ENCODE measurements around the gene FAM53B. TPM values are rescaled to one million over a fixed set of nuclear protein-coding genes. Genes with fewer than 3 reads are reported as not detected.

FAM53B gene
- total and polyA plus RNA-seq, 5 donors = 34.6 to 58.3 (median 49.5) TPM

DNA sequence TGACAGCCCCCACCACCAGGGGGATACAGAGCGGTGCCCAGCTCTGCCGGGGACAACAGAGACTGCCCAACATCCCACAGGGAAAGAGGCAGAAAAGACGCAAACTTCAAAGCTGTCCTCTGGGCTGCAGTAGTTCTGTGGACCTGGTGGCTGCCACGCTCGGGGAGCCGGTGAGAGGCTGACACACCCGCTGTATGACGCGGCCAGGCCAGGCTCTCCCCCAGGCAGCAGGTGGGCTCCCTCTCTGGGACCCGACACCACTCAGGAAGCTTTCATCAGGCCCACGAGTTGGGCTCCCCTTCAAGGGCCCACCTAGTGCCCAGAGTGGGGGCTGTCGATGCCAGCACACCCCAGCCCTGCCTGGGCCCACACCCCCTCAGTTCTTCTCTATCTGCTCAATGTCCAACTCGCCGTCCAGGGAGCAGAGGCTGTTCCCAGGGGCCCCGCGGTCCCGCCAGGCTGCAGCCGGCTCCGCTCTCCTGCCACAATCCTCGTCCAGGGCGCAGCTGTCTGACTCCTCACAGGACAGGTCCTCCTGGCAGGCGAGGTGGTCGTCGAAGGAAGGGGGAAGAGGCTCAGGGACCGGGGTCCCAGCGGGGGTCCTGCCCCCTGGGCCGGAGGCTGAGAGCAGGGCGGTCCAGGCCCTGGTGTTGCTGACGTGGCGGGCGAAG is 121.2 kb downstream of the FAM53B start:
- Histone ChIP-seq H3K4me3 (ENCODE audit: low read length) (no peak overlapping the region), H3K9me3 (ENCODE audit: control insufficient read depth, low read length) (no peaks in the 10 kb centered on the region), H3K27me3 (ENCODE audit: control insufficient read depth, insufficient read depth) (no peaks in the 10 kb centered on the region), H3K27ac (ENCODE audit: low read length) (no peak overlapping the region), H3K4me1 (ENCODE audit: control insufficient read depth, insufficient read depth, low read length) (peaks cover 36% of the 10 kb centered on the region)
- intact Hi-C loops (cut with DNase I) = no loop called here
- ATAC-seq (no peak), DNase-seq (no peak)
- WGBS = 80% methylated on average over 31 of the region's 31 CpGs

DNA sequence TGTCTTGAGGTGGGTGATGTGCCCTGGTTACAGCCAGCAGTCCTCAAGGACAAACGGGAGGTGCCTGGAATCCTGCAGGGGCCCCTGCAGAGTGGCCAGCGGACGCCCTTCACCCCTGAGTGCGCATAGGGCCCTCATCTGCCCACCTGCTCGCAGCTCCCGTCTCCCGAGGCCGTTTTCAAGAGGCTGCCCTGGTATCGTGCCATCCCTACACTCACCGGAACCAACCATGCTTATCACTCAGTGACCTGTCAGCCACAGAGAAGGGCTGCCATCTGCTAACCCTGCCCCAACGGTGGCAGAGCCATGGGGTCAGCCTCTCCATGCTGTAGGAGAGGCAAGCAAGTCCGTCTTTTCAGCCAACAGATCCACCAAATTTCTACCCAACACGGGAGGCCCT is 122.0 kb downstream of the FAM53B start:
- intact Hi-C loops (cut with DNase I) = no loop called here
- H3K9me3 ChIP-seq (ENCODE audit: control insufficient read depth, low read length) = no peaks in the 10 kb centered on the region
- WGBS = 75% methylated on average over 13 of the region's 13 CpGs
- H3K4me3 ChIP-seq (ENCODE audit: low read length) = no peak overlapping the region
- H3K27ac ChIP-seq (ENCODE audit: low read length) = peak overlapping the region; percentile 7
- DNase-seq (no peak), ATAC-seq (no peak)
- H3K27me3 ChIP-seq (ENCODE audit: control insufficient read depth, insufficient read depth) = no peaks in the 10 kb centered on the region
- peaks cover 28% of the 10 kb centered on the region for H3K4me1 ChIP-seq (ENCODE audit: control insufficient read depth, insufficient read depth, low read length)

DNA sequence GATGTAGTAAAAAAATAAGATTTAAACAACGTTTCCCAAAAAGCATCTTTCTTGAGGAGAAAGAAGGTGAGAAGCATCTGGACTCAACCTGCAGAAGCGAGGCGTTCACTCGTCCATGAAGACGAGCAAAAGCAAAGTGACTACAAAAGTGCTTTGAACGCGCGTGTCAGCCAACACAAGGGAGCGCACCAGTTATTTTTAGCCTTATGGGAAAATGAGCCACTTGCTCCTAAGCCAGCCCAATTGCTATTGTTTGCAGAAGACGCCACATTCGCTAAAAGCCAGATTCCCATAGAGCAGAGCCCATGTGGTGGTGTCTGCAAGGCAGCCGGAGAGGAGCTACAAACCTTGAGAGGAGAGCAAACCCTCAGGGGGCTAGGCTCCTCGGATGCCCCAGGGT is 122.5 kb downstream of the FAM53B start:
- ATAC-seq = no peak
- Histone ChIP-seq H3K27me3 (ENCODE audit: control insufficient read depth, insufficient read depth) (no peaks in the 10 kb centered on the region), H3K4me1 (ENCODE audit: control insufficient read depth, insufficient read depth, low read length) (peaks cover 24% of the 10 kb centered on the region), H3K9me3 (ENCODE audit: control insufficient read depth, low read length) (no peaks in the 10 kb centered on the region), H3K27ac (ENCODE audit: low read length) (peak overlapping the region; percentile 7), H3K4me3 (ENCODE audit: low read length) (no peak overlapping the region)
- WGBS = 47% methylated on average over 13 of the region's 13 CpGs
- intact Hi-C loops (cut with DNase I) = no loop called here
- DNase-seq = no peak

DNA sequence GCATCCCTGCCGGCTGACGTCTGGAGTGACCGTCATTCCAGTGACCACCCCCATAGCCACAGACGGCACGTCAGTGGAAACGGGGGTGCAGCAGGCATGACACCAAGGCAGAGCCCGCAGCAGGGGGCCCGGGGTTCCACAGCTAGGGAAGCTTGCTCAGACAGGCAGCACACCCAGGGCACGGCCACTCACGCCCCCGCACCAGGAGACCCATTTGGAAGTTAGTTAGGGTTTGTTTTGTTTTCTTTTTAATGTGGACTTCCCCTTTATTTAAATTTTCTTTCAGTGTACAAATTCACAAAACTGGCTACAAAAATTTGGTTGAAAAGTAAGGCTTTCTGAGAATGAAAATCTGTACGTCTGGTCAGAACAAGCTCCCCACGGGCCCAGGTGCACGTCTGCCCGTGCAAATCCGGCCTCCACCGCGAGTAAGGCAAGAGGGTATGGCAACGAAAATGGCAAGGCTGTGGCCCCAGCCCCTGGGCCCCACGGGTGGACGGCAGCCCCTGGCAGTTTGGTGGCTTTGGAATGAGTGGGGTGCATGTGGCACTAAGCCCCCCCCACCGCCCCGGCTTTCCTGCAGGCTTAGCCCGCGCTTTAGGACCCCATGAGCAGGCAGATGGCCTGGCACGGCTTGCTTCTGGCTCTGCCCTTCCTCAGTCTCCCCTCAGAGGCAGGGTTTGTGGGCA is 124.2 kb downstream of the FAM53B start:
- H3K4me3 ChIP-seq (ENCODE audit: low read length) = no peak overlapping the region
- DNase-seq (no peak), ATAC-seq (no peak)
- H3K27ac ChIP-seq (ENCODE audit: low read length) = no peak overlapping the region
- 81% methylated on average over 26 of the region's 26 CpGs for WGBS
- no peaks in the 10 kb centered on the region for H3K27me3 ChIP-seq (ENCODE audit: control insufficient read depth, insufficient read depth)
- H3K4me1 ChIP-seq (ENCODE audit: control insufficient read depth, insufficient read depth, low read length) = peaks cover 13% of the 10 kb centered on the region
- intact Hi-C loops (cut with DNase I) = no loop called here
- H3K9me3 ChIP-seq (ENCODE audit: control insufficient read depth, low read length) = no peaks in the 10 kb centered on the region

DNA sequence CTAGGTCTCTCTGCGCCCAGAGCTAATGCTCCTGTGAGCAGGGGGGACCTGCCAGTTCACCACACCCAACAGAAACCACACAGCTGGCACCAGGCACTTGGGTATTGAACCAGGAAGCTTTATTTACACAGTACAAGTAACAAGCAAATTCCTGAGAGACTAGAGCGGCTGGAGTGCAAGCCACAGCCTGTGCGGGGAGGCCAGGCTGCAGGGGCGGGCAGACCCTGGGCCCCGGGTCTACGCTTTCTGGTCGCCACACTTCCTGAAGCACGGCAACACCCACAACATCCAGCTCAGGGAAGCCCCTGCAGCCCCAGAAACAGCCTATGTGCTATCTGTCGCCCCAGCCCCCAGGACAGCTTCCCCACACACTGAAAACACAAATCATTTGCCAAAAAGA is 125.0 kb downstream of the FAM53B start:
- intact Hi-C loops (cut with DNase I) = no loop called here
- ATAC-seq (no peak), DNase-seq (no peak)
- 79% methylated on average over 9 of the region's 9 CpGs for WGBS
- no peaks in the 10 kb centered on the region for H3K27me3 ChIP-seq (ENCODE audit: control insufficient read depth, insufficient read depth)
- no peak overlapping the region for H3K4me3 ChIP-seq (ENCODE audit: low read length)
- no peak overlapping the region for H3K27ac ChIP-seq (ENCODE audit: low read length)
- no peaks in the 10 kb centered on the region for H3K9me3 ChIP-seq (ENCODE audit: control insufficient read depth, low read length)
- H3K4me1 ChIP-seq (ENCODE audit: control insufficient read depth, insufficient read depth, low read length) = peaks cover 10% of the 10 kb centered on the region

DNA sequence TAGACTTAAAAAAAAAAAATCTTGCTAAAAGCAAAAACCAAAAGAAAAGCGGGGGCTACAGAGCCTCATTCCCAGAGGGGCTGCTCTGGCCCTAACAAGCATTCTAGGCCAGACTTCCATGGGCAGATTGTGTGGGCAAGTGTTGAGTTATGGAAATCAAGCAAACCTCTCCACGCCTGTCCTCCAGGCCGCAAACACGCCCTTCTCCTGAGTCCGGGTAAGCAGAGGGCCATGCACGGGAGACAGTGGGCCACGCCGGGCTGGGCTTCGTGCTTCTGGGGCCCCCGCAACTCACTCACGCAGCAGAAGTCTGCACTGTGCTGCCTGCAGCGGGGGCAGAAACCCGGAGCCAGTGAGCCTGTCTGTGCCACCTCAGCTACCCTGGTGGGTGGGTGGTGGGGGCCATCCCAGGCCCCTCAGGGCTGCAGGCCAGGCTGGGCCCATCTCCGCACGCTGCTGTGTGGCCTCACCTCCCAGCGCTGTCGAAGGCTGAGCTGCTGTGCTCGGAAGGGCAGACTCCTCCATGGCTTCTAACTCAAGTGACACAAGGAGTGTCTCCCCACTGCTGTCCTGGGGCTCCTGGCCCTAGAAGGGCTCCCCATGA is 125.6 kb downstream of the FAM53B start:
- Histone ChIP-seq H3K4me1 (ENCODE audit: control insufficient read depth, insufficient read depth, low read length) (peaks cover 14% of the 10 kb centered on the region), H3K4me3 (ENCODE audit: low read length) (no peak overlapping the region), H3K27me3 (ENCODE audit: control insufficient read depth, insufficient read depth) (no peaks in the 10 kb centered on the region), H3K9me3 (ENCODE audit: control insufficient read depth, low read length) (no peaks in the 10 kb centered on the region), H3K27ac (ENCODE audit: low read length) (no peak overlapping the region)
- intact Hi-C loops (cut with DNase I) = no loop called here
- ATAC-seq (no peak), DNase-seq (no peak)
- 86% methylated on average over 18 of the region's 18 CpGs for WGBS

DNA sequence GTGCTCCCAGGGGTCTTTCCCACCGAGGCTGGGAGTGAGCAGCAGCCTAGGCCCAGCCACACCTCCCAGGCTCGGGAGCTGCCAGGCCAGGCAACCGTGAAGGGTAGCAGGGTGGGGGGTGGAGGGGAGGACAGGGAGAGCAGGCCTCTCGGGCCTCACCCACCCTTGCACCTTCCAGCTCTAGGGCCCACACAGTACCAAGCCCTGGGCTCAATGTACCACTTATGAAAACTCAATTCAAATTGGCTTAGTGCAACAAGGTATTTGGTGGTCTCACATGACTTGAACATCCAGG is 127.4 kb downstream of the FAM53B start:
- H3K27me3 ChIP-seq (ENCODE audit: control insufficient read depth, insufficient read depth) = no peaks in the 10 kb centered on the region
- WGBS = 80% methylated on average over 4 of the region's 4 CpGs
- intact Hi-C loops (cut with DNase I) = no loop called here
- H3K9me3 ChIP-seq (ENCODE audit: control insufficient read depth, low read length) = no peaks in the 10 kb centered on the region
- no peak overlapping the region for H3K4me3 ChIP-seq (ENCODE audit: low read length)
- ATAC-seq (no peak), DNase-seq (no peak)
- no peak overlapping the region for H3K27ac ChIP-seq (ENCODE audit: low read length)
- peaks cover 9% of the 10 kb centered on the region for H3K4me1 ChIP-seq (ENCODE audit: control insufficient read depth, insufficient read depth, low read length)

DNA sequence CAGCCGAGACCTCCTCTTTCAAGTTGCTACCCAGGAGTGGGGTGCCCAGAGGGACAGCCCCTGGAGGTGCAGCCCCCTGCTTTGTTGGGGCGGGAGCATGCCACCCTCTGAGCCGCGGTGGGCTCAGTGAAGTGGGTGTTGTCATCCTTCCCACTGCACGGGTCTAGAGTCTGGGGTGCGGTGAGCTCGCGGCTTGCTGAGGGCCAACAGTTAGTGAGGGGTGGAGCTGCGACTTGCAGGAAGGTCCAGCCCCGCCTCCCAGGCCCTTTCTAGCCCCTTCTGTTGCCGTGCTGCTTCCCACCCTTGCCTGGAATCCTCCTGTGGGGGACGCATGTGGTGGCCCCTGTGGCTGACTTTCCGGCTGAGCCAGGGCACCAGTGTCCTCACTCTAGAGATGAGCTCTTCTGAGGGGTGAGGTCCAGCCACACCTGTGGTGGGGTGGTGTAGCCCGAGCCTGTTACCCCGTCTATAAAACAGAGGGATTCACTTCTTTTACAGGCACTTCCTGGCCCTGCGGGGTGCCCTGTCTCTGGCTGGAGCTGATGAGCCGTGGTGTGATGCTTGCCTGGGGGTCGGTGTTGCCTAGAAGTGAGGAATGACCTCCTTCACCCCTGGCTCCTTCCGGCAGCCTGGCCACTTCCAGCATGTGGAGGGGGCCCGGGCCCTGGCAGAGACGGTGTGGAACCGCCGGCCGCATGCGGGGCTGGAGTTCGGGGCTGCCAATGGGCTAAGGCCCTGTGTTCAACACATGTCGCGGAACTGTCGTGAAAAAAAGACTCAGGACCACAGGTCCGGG is 127.9 kb downstream of the FAM53B start:
- DNase-seq (no peak), ATAC-seq (no peak)
- Histone ChIP-seq H3K4me3 (ENCODE audit: low read length) (no peak overlapping the region), H3K9me3 (ENCODE audit: control insufficient read depth, low read length) (no peaks in the 10 kb centered on the region), H3K4me1 (ENCODE audit: control insufficient read depth, insufficient read depth, low read length) (peaks cover 8% of the 10 kb centered on the region), H3K27me3 (ENCODE audit: control insufficient read depth, insufficient read depth) (no peaks in the 10 kb centered on the region), H3K27ac (ENCODE audit: low read length) (no peak overlapping the region)
- 87% methylated on average over 30 of the region's 30 CpGs for WGBS
- intact Hi-C loops (cut with DNase I) = no loop called here

DNA sequence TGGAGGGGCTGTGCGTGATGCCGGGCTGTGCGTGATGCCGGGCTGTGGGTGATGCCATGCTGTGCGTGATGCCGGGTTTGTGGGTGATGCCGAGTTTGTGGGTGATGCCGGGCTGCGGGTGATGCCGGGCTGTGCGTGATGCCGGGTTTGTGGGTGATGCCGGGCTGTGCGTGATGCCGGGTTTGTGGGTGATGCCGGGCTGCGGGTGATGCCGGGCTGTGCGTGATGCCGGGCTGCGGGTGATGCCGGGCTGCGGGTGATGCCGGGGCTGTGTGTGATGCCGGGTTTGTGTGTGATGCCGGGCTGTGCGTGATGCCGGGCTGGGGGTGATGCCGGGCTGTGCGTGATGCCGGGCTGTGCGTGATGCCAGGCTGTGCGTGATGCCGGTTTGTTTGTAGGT is 128.9 kb downstream of the FAM53B start:
- peaks cover 4% of the 10 kb centered on the region for H3K4me1 ChIP-seq (ENCODE audit: control insufficient read depth, insufficient read depth, low read length)
- intact Hi-C loops (cut with DNase I) = no loop called here
- H3K4me3 ChIP-seq (ENCODE audit: low read length) = no peak overlapping the region
- ATAC-seq = no peak
- H3K27ac ChIP-seq (ENCODE audit: low read length) = no peak overlapping the region
- H3K27me3 ChIP-seq (ENCODE audit: control insufficient read depth, insufficient read depth) = no peaks in the 10 kb centered on the region
- WGBS = 96% methylated on average over 34 of the region's 34 CpGs
- DNase-seq = no peak
- no peaks in the 10 kb centered on the region for H3K9me3 ChIP-seq (ENCODE audit: control insufficient read depth, low read length)

DNA sequence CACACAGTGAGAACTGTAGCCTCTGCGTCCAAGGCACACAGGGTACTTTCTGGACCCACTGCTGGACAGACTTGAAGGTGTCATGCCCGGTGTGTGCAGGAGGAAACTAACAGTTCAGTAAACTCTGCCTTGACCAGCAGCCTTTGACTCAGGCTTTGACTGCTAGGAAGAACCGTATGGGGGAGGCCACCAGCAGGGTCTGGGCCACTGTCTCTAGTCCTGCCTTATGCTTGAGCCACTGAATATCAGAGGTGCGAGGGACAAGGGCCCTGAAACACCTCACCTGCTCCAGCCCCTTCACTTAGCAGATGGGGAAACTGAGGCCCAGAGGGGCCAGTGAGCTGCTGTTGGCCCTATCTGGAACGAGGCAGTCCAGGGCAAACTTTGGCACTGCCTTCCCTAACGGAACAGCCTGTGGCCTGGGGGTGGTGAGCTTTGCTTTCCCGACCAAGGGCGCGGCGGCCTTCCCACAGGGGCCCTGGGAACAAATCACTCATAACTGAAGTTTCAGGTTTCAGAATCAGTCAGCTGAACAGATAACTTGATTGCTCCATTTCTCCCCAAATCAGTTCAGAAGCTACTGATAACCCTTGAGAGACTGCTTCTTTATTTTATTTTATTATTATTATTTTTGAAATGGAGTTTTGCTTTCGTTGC is 130.0 kb downstream of the FAM53B start:
- Histone ChIP-seq H3K27me3 (ENCODE audit: control insufficient read depth, insufficient read depth) (no peaks in the 10 kb centered on the region), H3K27ac (ENCODE audit: low read length) (no peak overlapping the region), H3K4me3 (ENCODE audit: low read length) (no peak overlapping the region), H3K9me3 (ENCODE audit: control insufficient read depth, low read length) (no peaks in the 10 kb centered on the region), H3K4me1 (ENCODE audit: control insufficient read depth, insufficient read depth, low read length) (peaks cover 4% of the 10 kb centered on the region)
- WGBS = 79% methylated on average over 11 of the region's 11 CpGs
- ATAC-seq (no peak), DNase-seq (no peak)
- intact Hi-C loops (cut with DNase I) = no loop called here
